CD14-positive monocyte (primary cell): ENCODE data around the gene DTNA. TPM values are rescaled to one million over a fixed set of nuclear protein-coding genes. Genes with fewer than 3 reads are reported as not detected.

ENCODE experiments used
- DNase-seq, 3 donors: peaks; one replicate each; pipeline ENCODE4 v3.0.0-alpha.2; 2011 to 2022
- H2AFZ ChIP-seq: 2 replicates; pipeline ENCODE4 v1.6.0; 2012; ENCODE audit warnings: mild to moderate bottlenecking, low read depth, low read length, inconsistent platforms; ENCODE audit not compliant: insufficient read depth, poor library complexity, severe bottlenecking
- H3K27ac ChIP-seq, 2 donors: 1 replicate in 1 of 2; 2 replicates in 1 of 2; pipeline ENCODE4 v1.5.1; 2012 to 2013; ENCODE audit warnings: low read length in 2 of 2, control low read depth in 1 of 2, inconsistent platforms in 1 of 2, low read depth in 1 of 2, mild to moderate bottlenecking in 1 of 2
- H3K27me3 ChIP-seq, 2 donors: one replicate each; pipeline versions ENCODE4 v1.6.0 to v1.6.1; 2011 to 2013; ENCODE audit warnings: low read length in 2 of 2; ENCODE audit not compliant: control insufficient read depth in 2 of 2, insufficient read depth in 2 of 2
- H3K36me3 ChIP-seq, 2 donors: replicated peaks in 1 of 2; 1 replicate in 1 of 2; 2 replicates in 1 of 2; pipeline versions ENCODE4 v1.5.1 to v1.6.1; 2012 to 2013; ENCODE audit warnings: low read length in 2 of 2, control low read depth in 1 of 2, inconsistent platforms in 1 of 2, mild to moderate bottlenecking in 1 of 2; ENCODE audit not compliant: insufficient read depth in 2 of 2, control insufficient read depth in 1 of 2
- H3K4me1 ChIP-seq, 2 donors: 1 replicate in 1 of 2; 2 replicates in 1 of 2; pipeline versions ENCODE4 v1.5.1 to v1.6.1; 2012 to 2013; ENCODE audit warnings: low read length in 2 of 2, control low read depth in 1 of 2, inconsistent platforms in 1 of 2, mild to moderate bottlenecking in 1 of 2, moderate library complexity in 1 of 2; ENCODE audit not compliant: insufficient read depth in 2 of 2, control insufficient read depth in 1 of 2
- H3K4me2 ChIP-seq: replicated peaks from 2 replicates; pipeline ENCODE3; 2012; ENCODE audit warnings: low read length, moderate library complexity, mild to moderate bottlenecking; ENCODE audit not compliant: poor library complexity, severe bottlenecking; ENCODE audit errors: extremely low read depth
- H3K4me3 ChIP-seq, 3 experiments: fragments of 200-600 bp in 1 of 3; sonication (generic) in 1 of 3; replicated peaks in 1 of 3; 1 replicate in 2 of 3; 2 replicates in 1 of 3; pipeline ENCODE4 v1.5.1; 2011 to 2013; ENCODE audit warnings: low read length in 3 of 3, mild to moderate bottlenecking in 3 of 3, control low read depth in 2 of 3, low read depth in 2 of 3, inconsistent platforms in 1 of 3, moderate library complexity in 1 of 3
- H3K79me2 ChIP-seq: 2 replicates; pipeline ENCODE4 v1.6.0; 2012; ENCODE audit warnings: mild to moderate bottlenecking, control low read depth, inconsistent platforms, low read length, moderate library complexity; ENCODE audit not compliant: insufficient read depth
- H3K9ac ChIP-seq: 2 replicates; pipeline ENCODE4 v1.6.0; 2017; ENCODE audit warnings: low read length, mild to moderate bottlenecking; ENCODE audit not compliant: insufficient read depth, poor library complexity, severe bottlenecking
- H3K9me3 ChIP-seq, 2 donors: replicated peaks in 1 of 2; 1 replicate in 1 of 2; 2 replicates in 1 of 2; pipeline versions ENCODE4 v1.5.1 to v1.6.1; 2012 to 2013; ENCODE audit warnings: low read length in 2 of 2, control low read depth in 1 of 2; ENCODE audit not compliant: control insufficient read depth in 1 of 2, insufficient read depth in 1 of 2
- H4K20me1 ChIP-seq: 2 replicates; pipeline ENCODE4 v1.6.0; 2012; ENCODE audit warnings: mild to moderate bottlenecking, low read length, control low read depth, moderate library complexity; ENCODE audit not compliant: insufficient read depth
- H3K27ac Mint-ChIP-seq, 7 donors: one replicate each; pipeline ENCODE4 v1.8.0; 2020; ENCODE audit warnings: mild to moderate bottlenecking in 7 of 7, mixed read lengths in 7 of 7, moderate library complexity in 6 of 7, inconsistent platforms in 2 of 7
- H3K27me3 Mint-ChIP-seq, 3 donors: one replicate each; pipeline ENCODE4 v1.8.0; 2021 to 2022; ENCODE audit warnings: low read depth in 3 of 3, mild to moderate bottlenecking in 3 of 3, mixed read lengths in 3 of 3, moderate library complexity in 3 of 3, inconsistent platforms in 1 of 3
- H3K36me3 Mint-ChIP-seq, 2 donors: one replicate each; pipeline ENCODE4 v1.8.0; 2020; ENCODE audit warnings: mixed read lengths in 2 of 2, inconsistent platforms in 1 of 2, mild to moderate bottlenecking in 1 of 2
- H3K4me1 Mint-ChIP-seq: one replicate; pipeline ENCODE4 v1.8.0; 2020; ENCODE audit warnings: mild to moderate bottlenecking, mixed read lengths
- H3K4me3 Mint-ChIP-seq, 2 donors: one replicate each; pipeline ENCODE4 v1.8.0; 2020; ENCODE audit warnings: mild to moderate bottlenecking in 2 of 2, mixed read lengths in 2 of 2, moderate library complexity in 1 of 2
- H3K9me3 Mint-ChIP-seq, 7 donors: one replicate each; pipeline ENCODE4 v1.8.0; 2020 to 2022; ENCODE audit warnings: mixed read lengths in 7 of 7, mild to moderate bottlenecking in 6 of 7, moderate library complexity in 6 of 7, inconsistent platforms in 2 of 7
- CTCF ChIP-seq: fragments of 200-600 bp; IDR thresholded peaks from one replicate; pipeline ENCODE4 v1.8.0; 2022; ENCODE audit warnings: antibody characterized with exemption, mild to moderate bottlenecking
- WGBS: methylation state at CpG from one replicate; pipeline ENCODE4 v1.1.5; 2013; ENCODE audit warnings: missing lambda C conversion rate; ENCODE audit not compliant: insufficient coverage; 5-methylcytosine and 5-hydroxymethylcytosine counted together
- intact Hi-C, 2 donors: fragments of 100-400 bp; cut with micrococcal nuclease; formaldehyde crosslinking; loops; one replicate each; pipeline versions ENCODE4 v1.15.0 to v1.15.1; 2023
- polyA plus RNA-seq, 3 donors: library from polyadenylated mRNA; depleted of rRNA in 1 of 3; unstranded in 2 of 3; stranded (reverse) in 1 of 3; fragments of 300-500 nt in 2 of 3; fragments of >200 nt in 1 of 3; fragmentation: Illumina TruSeq in 2 of 3; gene quantifications; 1 replicate in 2 of 3; 2 replicates in 1 of 3; pipeline ENCODE4 v1.2.3, GENCODE V29; 2012 to 2021

DTNA gene
- polyA plus RNA-seq, 3 donors, result 0.53 to 2.3 (median 0.76) TPM

- intact Hi-C loops, result no loop called here
- H3K27me3 Mint-ChIP-seq, result peaks cover 0 to 2% (median 1%) of the 10 kb centered on the region in 3 donors
- H3K27ac ChIP-seq, result no peak overlapping the region
- H3K36me3 ChIP-seq, result no peaks in the 10 kb centered on the region
- no peaks in the 10 kb centered on the region for H3K27me3 ChIP-seq
- no peak overlapping the region for H3K4me3 ChIP-seq
- no peaks in the 10 kb centered on the region for H4K20me1 ChIP-seq
- H3K4me2 ChIP-seq, result no peak overlapping the region
- 100% methylated on average over 1 of the region's 3 CpGs for WGBS
- no peak overlapping the region for H2AFZ ChIP-seq
- H3K36me3 Mint-ChIP-seq, result no peaks in the 10 kb centered on the region
- no peaks in the 10 kb centered on the region for H3K9me3 ChIP-seq
- no peak for DNase-seq
- no peak overlapping the region for H3K27ac Mint-ChIP-seq
- H3K4me1 Mint-ChIP-seq, result no peaks in the 10 kb centered on the region
- H3K4me1 ChIP-seq, result no peaks in the 10 kb centered on the region
- TF ChIP-seq CTCF, result no peak
- H3K4me3 Mint-ChIP-seq, result no peak overlapping the region
- no peak overlapping the region for H3K9ac ChIP-seq
- peaks cover 0 to 2% (median 0%) of the 10 kb centered on the region in 7 donors for H3K9me3 Mint-ChIP-seq
- no peaks in the 10 kb centered on the region for H3K79me2 ChIP-seq
Observed at GRCh38 chr18:34936772-34937171, 226.7 kb downstream of the DTNA start.

- Histone ChIP-seq H3K27me3 (no peaks in the 10 kb centered on the region), H3K4me2 (no peak overlapping the region), H3K9me3 (no peaks in the 10 kb centered on the region), H3K27ac (no peak overlapping the region), H3K4me3 (no peak overlapping the region), H3K36me3 (no peaks in the 10 kb centered on the region), H3K4me1 (no peaks in the 10 kb centered on the region), H2AFZ (no peak overlapping the region), H3K9ac (no peak overlapping the region), H3K79me2 (no peaks in the 10 kb centered on the region), H4K20me1 (no peaks in the 10 kb centered on the region)
- H3K36me3 Mint-ChIP-seq, result no peaks in the 10 kb centered on the region
- no peak for DNase-seq
- intact Hi-C loops, result no loop called here
- H3K4me3 Mint-ChIP-seq, result peak overlapping the region in 1 of 2 donors; percentile 32
- WGBS, result no CpG with 5 or more reads among the region's 1 CpG
- no peaks in the 10 kb centered on the region for H3K4me1 Mint-ChIP-seq
- H3K27ac Mint-ChIP-seq, result no peak overlapping the region
- TF ChIP-seq CTCF, result no peak
- peaks cover 0 to 2% (median 0%) of the 10 kb centered on the region in 7 donors for H3K9me3 Mint-ChIP-seq
- H3K27me3 Mint-ChIP-seq, result peaks cover 1 to 5% (median 2%) of the 10 kb centered on the region in 3 donors
Observed at GRCh38 chr18:34938090-34938489, 228.0 kb downstream of the DTNA start.
